Upper lobe of right lung (tissue), 1 donor: Measurements from ENCODE around the gene KRT2. TPM values are rescaled to one million over a fixed set of nuclear protein-coding genes. Genes with fewer than 3 reads are reported as not detected.
A peak's percentile ranks its signal among the peaks of the same experiment; 100 is the strongest.
"Not testable (repeated sequence)": the region's sequence is repeated elsewhere in the genome, so short reads cannot be mapped to it uniquely, and the experiment has no call there.

Experiments
- ATAC-seq: fragments of 200-7000 bp; cut with Tn5 transposase; one replicate; pipeline ENCODE4 v1.9.1; 2020; ENCODE audit warnings: mild to moderate bottlenecking, moderate library complexity
- DNase-seq: peaks from one replicate; pipeline ENCODE4 v3.0.0-alpha.2; 2020
- H3K27ac ChIP-seq: fragments of 200-600 bp; one replicate; pipeline ENCODE4 v1.8.0; 2022
- H3K27me3 ChIP-seq: fragments of 200-600 bp; one replicate; pipeline ENCODE4 v1.8.0; 2022; ENCODE audit warnings: mild to moderate bottlenecking
- H3K36me3 ChIP-seq: fragments of 200-600 bp; one replicate; pipeline ENCODE4 v1.8.0; 2022
- H3K4me1 ChIP-seq: fragments of 200-600 bp; one replicate; pipeline ENCODE4 v1.8.0; 2022
- H3K4me3 ChIP-seq: fragments of 200-600 bp; one replicate; pipeline ENCODE4 v1.8.0; 2022; ENCODE audit warnings: mild to moderate bottlenecking
- H3K9me3 ChIP-seq: fragments of 200-600 bp; one replicate; pipeline ENCODE4 v1.8.0; 2022
- CTCF ChIP-seq: fragments of 200-600 bp; IDR thresholded peaks from one replicate; pipeline ENCODE4 v1.8.0; 2022; ENCODE audit warnings: antibody characterized with exemption
- intact Hi-C: fragments of 100-400 bp; cut with DNase I; formaldehyde crosslinking; loops from one replicate; pipeline ENCODE4 v1.11.0; 2022
- total RNA-seq: library from RNA; stranded (reverse); fragmentation: NEBNext Ultra II Directional; extraction: Animal tissue kit (Norgen Biotek cat#: 25700); gene quantifications from one replicate; pipeline ENCODE4 v1.2.1, GENCODE V29; 2021
- donor health status: DM: no; HTN: yes; CAD: no; lungs with severe emphysema.

KRT2 gene
- total RNA-seq, 1 donor from 2014 or later: not detected

GRCh38 chr12:52670506-52670905 is 18.5 kb upstream of the KRT2 start:
- DNase-seq (no peak), ATAC-seq (no peak)
- no peaks in the 10 kb centered on the region for H3K36me3 ChIP-seq
- H3K27me3 ChIP-seq: peaks cover 6% of the 10 kb centered on the region
- TF ChIP-seq CTCF: no peak
- H3K4me1 ChIP-seq: no peaks in the 10 kb centered on the region
- H3K4me3 ChIP-seq: no peak overlapping the region
- H3K9me3 ChIP-seq: no peaks in the 10 kb centered on the region
- intact Hi-C loops: no loop called here
- H3K27ac ChIP-seq: no peak overlapping the region

- H3K36me3 ChIP-seq, intact Hi-C loops, H3K27me3 ChIP-seq, H3K4me1 ChIP-seq, ATAC-seq, DNase-seq, H3K27ac ChIP-seq, H3K4me3 ChIP-seq, H3K9me3 ChIP-seq: not testable (repeated sequence)
These were observed 17.9 kb upstream of the KRT2 start for GRCh38 chr12:52669941-52670340.

- H3K4me1 ChIP-seq: no peaks in the 10 kb centered on the region
- H3K9me3 ChIP-seq: no peaks in the 10 kb centered on the region
- H3K27me3 ChIP-seq: peaks cover 8% of the 10 kb centered on the region
- H3K27ac ChIP-seq: no peak overlapping the region
- H3K4me3 ChIP-seq: no peak overlapping the region
- no peak for TF ChIP-seq CTCF
- DNase-seq: no peak
- ATAC-seq: no peak
- H3K36me3 ChIP-seq: no peaks in the 10 kb centered on the region
- intact Hi-C loops: no loop called here
These were observed 17.4 kb upstream of the KRT2 start for GRCh38 chr12:52669426-52669825.

- H3K9me3 ChIP-seq: no peaks in the 10 kb centered on the region
- no peak overlapping the region for H3K4me3 ChIP-seq
- no peak overlapping the region for H3K27ac ChIP-seq
- peaks cover 17% of the 10 kb centered on the region for H3K27me3 ChIP-seq
- no peak for TF ChIP-seq CTCF
- no peak for DNase-seq
- intact Hi-C loops: no loop called here
- no peaks in the 10 kb centered on the region for H3K36me3 ChIP-seq
- no peak for ATAC-seq
- no peaks in the 10 kb centered on the region for H3K4me1 ChIP-seq
These were observed 15.9 kb upstream of the KRT2 start for GRCh38 chr12:52667931-52668330.

GRCh38 chr12:52667509-52667908 is 15.5 kb upstream of the KRT2 start:
- H3K4me1 ChIP-seq: no peaks in the 10 kb centered on the region
- no peaks in the 10 kb centered on the region for H3K9me3 ChIP-seq
- TF ChIP-seq CTCF: peak; percentile 8
- DNase-seq (no peak), ATAC-seq (no peak)
- no peaks in the 10 kb centered on the region for H3K36me3 ChIP-seq
- intact Hi-C loops: no loop called here
- no peak overlapping the region for H3K4me3 ChIP-seq
- H3K27me3 ChIP-seq: peaks cover 20% of the 10 kb centered on the region
- no peak overlapping the region for H3K27ac ChIP-seq

- H3K27me3 ChIP-seq: peaks cover 20% of the 10 kb centered on the region
- no peaks in the 10 kb centered on the region for H3K4me1 ChIP-seq
- intact Hi-C loops: no loop called here
- H3K36me3 ChIP-seq: no peaks in the 10 kb centered on the region
- TF ChIP-seq CTCF: no peak
- DNase-seq (no peak), ATAC-seq (no peak)
- no peak overlapping the region for H3K27ac ChIP-seq
- no peak overlapping the region for H3K4me3 ChIP-seq
- H3K9me3 ChIP-seq: no peaks in the 10 kb centered on the region
These were observed 14.5 kb upstream of the KRT2 start for GRCh38 chr12:52666471-52666870.
